Ovary (tissue), 3 donors: ENCODE results near the gene CHRNA3.

ENCODE experiments used
- CTCF ChIP-seq, 3 donors: fragments of 450-650 bp in 2 of 3; fragments of 200-600 bp in 1 of 3; IDR thresholded peaks; one replicate each; pipeline versions ENCODE4 v1.5.1 to v1.8.0; 2016 to 2022; ENCODE audit warnings: antibody characterized with exemption in 3 of 3, mild to moderate bottlenecking in 1 of 3
- POLR2A ChIP-seq: fragments of 450-650 bp; IDR thresholded peaks from one replicate; pipeline ENCODE4 v1.6.1; 2017; ENCODE audit warnings: antibody characterized with exemption, mild to moderate bottlenecking, moderate library complexity
- donor health status: DM: no; HTN: no; CAD: no.

- no peak for TF ChIP-seq CTCF (IDR thresholded peaks at IDR 0.05)
- no peak for TF ChIP-seq POLR2A
Observed at GRCh38 chr15:78640527-78641101, 19.8 kb upstream of the CHRNA3 start.
